Measurements from ENCODE around the gene PALS2.

DNA sequence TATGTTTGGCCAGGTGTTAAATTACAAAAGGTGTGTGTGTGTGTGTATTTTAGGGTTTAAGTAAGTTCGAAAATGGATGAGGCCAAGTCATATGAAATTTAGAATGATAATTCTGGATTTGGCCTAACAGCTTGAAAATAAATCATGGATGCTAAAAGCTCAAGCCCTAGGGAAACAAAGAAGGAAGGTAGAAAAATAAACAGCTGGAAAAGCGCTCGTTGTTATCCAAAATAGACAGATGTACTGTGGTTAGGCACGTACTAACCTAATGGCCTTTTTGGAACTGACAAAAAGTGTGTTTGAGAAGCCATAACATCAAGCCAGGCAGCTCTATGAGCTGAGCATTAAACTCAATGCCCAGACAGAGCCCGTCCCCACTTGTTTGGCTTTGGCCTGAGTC, 17.5 kb upstream of the PALS2 start:
- TF ChIP-seq, protein P1, sequence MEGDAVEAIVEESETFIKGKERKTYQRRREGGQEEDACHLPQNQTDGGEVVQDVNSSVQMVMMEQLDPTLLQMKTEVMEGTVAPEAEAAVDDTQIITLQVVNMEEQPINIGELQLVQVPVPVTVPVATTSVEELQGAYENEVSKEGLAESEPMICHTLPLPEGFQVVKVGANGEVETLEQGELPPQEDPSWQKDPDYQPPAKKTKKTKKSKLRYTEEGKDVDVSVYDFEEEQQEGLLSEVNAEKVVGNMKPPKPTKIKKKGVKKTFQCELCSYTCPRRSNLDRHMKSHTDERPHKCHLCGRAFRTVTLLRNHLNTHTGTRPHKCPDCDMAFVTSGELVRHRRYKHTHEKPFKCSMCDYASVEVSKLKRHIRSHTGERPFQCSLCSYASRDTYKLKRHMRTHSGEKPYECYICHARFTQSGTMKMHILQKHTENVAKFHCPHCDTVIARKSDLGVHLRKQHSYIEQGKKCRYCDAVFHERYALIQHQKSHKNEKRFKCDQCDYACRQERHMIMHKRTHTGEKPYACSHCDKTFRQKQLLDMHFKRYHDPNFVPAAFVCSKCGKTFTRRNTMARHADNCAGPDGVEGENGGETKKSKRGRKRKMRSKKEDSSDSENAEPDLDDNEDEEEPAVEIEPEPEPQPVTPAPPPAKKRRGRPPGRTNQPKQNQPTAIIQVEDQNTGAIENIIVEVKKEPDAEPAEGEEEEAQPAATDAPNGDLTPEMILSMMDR (IDR thresholded peaks at IDR 0.05) = no peak
- no peak for TF ChIP-seq POLR2A (IDR thresholded peaks at IDR 0.05)

Measured in heart left ventricle (tissue), 13 donors.